Measurements from ENCODE around the gene CACNA2D1.

The CACNA2D1 gene

DNA sequence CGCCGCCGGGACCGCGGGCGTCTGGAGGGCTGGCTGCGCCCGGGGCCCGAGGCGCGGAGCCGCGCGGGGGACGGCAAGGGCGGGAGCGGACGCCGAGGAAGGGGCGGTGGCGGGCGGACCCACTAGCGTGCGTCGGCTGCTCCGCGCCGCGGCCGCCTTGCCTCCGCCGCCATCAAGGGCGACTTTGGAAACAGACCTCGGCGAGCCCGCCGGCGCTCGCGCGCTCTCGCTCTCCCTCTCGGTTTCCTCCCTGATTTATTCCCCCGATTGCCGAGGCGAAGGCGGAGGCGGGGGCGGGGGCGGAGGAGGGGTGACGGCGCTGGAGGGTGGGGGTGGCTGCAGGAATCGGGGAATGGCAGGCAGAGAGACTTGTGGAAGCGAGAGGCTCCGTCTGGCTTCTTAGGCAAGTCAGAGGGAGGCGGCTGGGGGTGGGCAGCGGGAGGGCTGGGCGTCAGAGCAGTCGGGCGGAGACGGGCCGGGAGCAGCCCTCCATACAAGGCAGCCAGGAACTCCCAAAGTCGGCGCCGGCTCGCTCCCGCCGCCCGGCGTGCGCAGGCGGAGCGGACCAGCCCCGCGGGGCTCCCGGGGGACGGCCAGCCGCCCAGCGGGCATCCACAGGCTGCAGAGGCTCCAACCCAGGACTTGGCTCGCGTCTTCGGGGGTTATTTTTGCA is at the start of gene CACNA2D1:
CACNA2D1 (minus strand) TSS at position 231 of the 673 bp plus-strand sequence.
- DNase-seq = peak; percentile 20

DNA sequence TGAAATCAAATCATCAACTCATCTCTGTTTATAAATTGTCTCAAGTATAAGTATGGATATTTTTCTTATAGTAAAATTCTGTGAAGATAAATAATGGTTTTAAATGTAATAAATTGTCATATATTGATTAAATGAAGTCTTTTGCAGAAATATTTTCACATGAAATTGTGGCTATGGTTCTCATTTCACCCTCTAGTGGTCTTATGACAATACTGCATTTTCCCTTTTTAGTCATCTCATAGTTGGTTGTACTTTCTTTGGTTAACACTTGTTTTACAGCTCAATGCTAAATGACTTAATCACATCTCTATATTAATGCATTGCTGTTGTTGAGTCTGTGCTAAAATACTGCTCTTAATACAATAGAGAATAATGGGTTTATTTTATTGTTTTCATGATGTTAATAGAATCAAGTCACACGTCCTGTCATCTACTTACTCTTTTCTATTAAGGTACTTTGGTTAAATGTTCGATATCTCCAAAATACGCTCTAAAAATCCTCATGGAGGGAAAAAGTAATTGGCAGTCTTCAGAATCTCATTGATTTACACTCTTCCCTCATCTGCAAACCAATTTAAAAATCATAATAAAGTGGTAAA is 38.0 kb upstream of the CACNA2D1 start:
- DNase-seq = no peak

DNA sequence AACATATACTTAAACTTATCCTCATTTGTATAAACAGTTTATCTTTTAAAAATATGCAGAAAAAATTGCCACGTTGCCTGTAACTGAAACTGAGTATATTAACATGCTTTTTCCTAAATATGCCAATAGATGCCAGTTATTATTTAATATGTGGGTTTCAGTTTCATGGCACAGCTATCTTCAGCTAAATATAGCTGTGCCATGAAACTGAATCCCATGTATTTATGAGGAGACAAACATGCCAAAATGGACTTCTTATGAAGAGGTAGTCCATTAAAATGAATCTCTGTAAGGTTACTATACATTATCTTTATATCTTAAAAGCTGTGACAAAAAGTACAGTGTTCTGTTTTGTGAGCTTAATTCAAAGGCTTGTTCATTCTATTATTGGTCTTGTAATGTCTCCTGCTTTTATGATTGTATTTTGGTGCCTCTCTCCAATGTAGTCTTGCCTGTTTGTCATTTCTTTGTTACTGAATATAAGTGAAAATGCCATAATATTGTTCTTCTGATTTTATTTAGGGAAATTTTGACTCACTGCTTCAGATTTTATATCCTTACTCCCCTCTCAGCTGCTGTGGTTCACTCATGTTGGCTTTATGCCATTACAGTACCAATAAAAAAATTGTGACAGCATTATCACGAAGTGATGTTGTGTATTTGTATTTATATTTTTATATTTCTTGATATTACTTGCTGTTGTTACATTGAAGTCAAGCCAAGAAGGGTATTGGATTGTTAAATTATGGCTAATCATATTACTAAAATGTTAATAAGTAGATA is 34.3 kb upstream of the CACNA2D1 start:
- no peak for DNase-seq

DNA sequence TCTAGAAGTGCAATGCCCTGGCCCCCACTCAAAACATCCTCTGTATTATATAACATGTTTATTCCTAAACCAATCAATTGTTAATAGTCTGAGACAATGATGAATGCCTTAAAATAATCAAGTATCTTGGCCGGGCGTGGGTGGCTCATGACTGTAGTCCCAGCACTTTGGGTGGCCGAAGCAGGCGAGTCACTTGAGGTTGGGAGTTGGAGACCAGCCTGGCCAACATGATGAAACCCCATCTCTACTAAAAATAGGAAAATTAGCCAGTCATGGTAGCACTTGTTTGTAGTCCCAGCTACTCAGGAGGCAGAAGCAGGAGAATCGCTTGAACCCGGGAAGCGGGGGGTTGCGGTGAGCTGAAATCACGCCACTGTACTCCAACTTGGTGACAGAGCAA is 29.4 kb upstream of the CACNA2D1 start:
- no peak for DNase-seq

DNA sequence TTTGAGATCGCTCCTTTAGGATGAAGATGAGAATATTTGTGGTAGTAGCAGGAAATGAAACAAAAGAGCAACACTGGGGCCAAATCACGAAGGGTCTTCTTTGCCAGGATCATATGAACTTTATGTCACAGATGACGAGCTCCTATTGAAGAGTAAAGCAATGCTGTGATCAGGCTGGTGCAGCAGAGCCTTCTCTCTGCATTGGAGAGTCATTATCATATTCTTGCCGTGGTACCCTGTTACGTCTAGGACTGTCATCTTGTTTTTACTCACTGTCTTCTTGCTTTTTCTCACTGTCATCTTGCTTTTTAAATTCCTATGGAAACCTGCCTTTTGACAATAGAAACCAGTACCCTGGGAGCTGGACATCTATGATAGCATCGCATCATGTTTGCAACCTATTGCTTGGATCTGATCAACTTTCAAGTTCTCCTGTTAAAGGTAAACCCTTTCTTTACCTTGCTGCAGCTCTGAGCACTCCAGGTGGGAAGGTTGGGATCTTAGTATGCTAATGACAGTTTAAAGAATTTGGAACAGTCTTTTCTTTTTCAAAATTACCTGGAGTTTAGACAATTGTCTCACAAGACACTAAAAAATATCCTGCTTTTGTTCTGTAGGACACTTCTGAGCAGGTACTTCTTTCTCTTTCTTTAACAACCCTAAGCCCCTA is 27.9 kb upstream of the CACNA2D1 start:
- DNase-seq = no peak

DNA sequence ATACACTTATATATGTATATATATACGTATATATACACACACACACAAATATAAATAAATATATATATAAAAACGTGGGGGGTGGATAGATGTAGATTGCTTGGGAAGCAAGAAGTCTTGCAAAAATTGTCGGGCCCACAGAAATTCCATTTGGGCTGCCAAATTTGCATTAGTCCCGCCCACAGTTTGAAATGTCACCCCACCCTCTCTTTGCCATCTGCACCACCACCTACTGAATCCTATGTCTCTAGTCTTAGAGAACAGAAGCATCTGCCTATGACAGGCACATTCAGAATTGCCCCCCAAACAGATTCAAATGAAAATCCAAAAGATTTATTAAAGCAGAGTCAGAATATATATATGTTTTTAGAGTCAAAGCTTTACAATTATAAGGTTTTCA is 25.6 kb upstream of the CACNA2D1 start:
- no peak for DNase-seq

DNA sequence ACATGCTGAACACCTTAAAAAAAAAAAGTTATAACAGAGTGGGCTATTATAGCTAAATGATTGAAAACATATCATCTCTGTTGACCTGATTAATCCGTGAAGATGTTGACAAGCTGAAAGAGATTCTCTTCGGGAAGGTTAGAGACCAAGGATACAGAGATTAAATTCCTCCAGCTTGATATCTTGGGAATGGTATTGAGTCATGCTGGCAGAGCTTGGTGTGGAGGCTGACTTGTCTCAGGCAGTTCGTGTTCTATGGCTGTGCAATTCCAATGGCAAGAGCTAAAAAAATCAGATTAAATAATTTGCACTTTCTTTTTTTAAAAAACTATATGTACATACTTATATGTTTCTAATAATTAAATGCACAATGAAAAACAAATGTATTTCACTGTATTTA is 24.9 kb upstream of the CACNA2D1 start:
- DNase-seq = no peak

DNA sequence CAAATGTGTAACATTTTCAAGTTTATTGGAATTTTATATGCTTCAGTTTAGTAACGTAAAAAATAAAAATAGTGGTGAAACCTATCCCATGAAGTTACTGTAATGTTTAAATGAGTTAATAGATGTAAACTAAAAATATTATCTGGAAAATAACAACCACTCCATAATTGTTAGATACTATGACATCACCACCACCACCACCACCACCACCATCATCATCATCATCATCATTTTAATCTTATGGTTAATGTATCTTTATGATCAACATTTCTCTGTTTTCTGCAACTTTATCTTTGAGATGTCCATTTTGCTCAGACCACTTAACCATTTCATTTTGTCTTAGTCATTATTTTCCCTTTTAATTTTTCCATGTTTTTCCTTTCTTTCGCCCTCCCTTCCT is 23.4 kb upstream of the CACNA2D1 start:
- no peak for DNase-seq

DNA sequence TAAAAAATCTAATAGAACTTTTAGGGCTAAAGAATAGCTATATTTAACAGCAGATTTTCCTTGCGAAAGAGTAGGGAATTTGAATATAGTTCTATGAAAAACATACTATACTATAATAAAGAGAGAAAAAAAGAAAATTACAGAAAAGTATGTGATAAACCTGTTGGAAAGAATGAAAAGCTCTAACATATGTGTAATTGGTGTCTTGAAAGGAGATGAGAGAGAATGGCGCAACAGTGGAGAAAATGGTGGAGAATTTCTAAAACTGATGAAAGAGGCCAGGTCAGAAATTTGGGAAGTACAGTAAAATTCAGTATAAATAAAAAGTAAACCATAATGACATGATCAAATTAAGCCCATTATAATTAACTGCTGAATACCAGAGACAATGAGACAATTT is 20.8 kb upstream of the CACNA2D1 start:
- no peak for DNase-seq

DNA sequence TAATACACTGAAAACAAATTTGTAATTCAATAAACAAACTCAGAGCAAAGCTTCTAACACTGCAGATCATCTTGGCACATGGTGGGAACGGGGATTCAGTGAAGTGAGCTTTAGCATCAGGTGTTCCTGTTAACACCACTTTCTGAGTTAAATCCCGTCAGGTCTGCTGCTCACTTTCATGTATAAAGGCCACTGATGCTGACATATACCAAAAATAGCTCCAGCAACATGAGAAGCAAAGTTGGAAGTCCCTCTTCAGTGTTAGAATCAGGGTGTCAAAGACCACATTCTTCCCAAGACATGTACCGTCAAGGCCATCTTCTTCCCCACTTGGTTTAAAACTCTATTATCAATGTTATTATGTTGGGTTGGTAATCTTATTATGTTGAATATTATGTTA is 11.7 kb upstream of the CACNA2D1 start:
- DNase-seq = no peak

DNA sequence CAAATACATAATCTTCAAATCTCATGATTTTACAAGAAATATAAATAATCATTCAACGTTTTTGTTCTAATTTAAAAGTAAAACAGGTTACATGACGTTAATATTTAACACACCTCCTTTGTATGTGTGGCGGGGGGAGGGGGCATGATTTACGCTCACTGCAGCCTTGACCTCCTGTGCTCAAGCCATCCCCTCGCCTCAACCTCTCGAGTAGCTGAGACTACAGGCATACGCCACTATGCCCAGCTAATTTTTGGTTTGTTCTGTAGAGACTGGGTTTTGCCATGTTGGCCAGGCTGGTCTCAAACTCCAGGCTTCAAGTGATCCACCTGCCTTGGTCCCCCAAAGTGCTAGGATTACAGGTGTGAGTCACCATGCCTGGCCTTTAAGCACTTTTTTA is 7.2 kb upstream of the CACNA2D1 start:
- no peak for DNase-seq

DNA sequence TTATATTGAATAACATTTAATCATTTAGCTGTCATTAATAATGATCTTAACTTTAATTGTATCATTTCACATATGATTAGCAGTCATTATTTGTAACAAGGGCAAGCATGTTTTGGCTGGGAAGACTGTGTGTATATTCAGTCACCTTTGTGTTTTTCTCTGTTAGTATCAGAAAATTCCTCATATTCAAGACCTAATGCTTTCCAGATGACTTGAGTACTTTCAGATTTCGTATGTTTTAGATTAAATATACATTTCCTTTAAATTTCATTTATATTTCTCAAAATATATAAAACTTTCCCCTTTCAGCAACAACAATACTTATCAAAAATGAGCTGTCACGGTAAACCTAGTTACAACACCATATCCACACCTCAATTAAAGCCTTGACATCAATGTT is 6.3 kb upstream of the CACNA2D1 start:
- no peak for DNase-seq

DNA sequence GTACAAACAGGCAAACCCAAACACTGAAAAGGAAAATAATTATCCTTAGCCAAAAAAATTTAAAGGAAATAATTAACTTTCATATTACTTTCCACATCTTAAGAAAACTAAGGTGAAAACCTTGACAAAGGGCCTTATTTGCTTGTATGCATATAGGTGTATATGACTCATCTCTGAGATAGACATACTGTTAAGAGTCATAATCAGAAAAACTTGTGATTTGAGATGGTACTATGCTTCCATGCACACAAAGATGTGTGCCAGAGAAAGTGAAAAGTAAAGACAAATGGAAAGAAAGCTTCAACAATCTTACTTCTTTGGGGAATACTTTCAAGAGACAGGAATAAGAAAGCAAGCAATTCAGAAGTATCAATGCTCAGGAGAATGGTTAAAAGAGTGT is 3.3 kb upstream of the CACNA2D1 start:
- DNase-seq = no peak

DNA sequence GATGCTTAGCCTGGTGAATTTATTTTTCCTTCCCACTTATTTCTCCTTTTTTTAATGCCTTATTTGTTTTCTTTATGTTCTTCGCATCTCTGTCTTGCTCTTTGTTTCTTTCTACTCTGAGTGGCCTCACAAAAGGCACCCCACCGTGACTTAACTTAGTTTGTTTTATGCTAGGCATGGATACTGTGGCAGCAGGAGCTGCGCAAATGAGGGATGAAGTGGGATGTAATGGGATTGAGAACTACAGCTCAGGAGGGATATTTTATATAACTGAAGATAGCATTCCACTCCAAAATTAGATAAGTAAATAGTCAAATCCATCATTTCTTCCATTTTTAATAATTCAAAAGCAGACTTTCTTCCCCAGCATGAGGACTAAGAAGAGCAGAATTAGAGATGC is 1.7 kb upstream of the CACNA2D1 start:
- no peak for DNase-seq

DNA sequence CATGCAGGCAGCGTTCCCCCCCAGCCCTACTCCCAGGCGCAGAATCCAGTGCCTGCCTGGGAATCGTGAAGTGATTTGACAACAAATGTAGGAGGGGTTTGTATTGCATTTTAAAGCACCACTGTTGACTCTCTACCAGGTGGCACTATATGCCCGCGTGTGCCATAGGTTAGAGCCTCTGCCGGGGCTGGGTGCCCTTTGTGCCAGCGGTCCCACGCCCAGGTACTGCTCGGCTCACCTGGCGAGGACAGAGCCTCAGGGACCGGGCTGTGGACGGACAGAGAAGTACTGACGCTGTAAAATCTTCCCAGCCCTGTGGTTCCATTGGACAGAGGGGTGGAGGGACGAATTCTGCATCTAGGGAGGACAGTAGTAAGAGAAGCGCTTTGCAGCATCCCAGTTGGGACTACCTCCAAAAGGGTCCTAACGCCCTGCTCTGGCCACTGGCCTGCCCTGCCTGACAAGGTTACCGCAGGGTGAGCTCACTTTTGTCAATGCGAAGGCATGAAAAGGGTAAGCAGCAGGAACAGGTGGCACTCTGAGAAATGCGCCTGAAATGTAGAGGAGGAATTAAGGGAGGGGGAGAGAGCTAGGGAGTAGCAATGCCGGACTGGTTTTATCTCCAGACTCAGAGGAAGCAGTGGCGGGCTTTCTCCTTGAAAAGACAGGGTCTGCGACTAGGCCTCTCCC is 788 bp upstream of the CACNA2D1 start:
- DNase-seq = no peak

DNA sequence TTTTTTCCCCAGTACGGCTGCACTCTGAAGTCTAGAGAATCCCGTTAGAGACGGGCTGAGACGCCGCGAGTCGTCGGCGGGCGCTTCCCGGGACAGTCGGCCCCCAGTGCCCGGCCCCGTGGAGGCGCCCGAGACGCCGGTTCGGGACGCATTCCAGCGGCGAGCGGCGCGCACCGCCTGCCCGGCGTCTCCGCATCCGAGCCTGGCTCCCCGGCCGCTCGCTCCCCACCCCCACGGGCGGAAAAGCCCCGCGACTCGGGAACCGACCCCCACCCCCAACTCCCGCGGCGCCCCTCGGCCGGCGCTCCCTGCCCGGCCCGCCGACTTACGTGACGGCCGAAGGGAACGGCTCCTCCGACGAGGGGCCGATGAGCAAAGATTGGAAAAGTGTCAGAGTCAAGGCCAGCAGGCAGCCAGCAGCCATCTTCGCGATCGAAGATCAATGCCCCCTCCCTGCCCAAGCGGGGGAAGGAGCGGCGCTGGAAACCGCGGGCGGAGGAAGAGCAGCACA is 486 bp downstream of the CACNA2D1 start:
- DNase-seq = no peak

DNA sequence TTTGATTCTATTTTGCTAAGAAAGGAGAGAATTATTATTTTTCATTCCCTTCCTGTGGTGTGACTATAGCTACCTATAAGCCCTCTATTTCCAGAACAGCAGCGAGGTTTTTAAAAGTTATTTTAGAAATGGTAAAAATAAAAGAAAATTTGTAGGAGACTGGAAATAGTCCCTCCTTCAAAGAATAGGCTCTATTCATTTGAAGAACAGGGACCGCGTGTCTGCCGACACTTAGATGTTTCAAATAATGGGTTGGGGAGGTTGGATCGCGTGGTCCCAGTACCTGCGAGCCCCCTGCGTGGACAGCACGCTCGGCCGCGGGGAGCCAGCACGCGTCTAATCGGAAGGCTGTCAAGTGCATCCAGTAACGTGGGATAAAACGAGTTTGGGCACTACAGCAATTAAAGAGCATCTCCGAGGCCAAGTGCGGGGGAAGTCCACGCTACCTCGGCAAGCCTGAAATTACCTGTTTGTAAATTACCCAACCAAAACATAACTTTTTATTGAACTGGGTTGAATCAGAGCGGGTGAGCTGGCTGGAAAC is 1.0 kb downstream of the CACNA2D1 start:
- no peak for DNase-seq

DNA sequence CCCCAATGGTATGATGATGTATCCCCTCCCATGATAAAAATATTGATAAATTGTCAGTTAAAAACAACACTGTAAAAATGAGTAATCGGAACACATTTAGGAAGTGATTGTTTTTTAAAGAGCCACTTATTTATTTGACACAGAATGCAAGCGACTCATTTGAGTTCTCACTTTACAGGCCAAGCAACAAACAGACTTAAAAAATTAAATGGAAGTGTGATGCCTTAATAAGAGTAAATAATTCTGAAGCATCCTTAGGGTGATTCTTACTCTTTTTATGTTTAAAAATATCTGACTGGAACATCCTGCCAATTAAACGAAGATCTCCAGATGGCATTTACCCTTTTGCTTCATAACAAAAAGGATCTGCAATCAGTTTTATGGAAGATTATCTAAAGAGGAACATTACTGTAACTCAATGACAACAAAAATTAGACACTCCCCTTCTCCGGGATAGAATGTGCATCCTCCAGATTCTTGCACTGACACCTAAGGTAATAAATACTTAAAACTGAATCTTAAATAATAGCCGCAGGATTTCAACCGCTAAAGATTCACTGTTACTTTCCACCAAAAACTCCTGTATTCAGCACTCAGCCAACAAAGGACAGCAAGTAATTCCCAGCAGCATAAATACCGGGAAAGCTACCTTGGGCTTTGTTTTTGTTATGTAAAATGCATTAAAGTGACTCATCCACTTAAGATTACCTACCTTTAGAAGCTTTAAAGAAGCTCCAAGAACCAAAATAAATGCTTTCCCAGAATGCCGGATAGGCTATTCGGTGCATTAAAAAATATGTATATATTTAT is 1.7 kb downstream of the CACNA2D1 start:
- DNase-seq = no peak

DNA sequence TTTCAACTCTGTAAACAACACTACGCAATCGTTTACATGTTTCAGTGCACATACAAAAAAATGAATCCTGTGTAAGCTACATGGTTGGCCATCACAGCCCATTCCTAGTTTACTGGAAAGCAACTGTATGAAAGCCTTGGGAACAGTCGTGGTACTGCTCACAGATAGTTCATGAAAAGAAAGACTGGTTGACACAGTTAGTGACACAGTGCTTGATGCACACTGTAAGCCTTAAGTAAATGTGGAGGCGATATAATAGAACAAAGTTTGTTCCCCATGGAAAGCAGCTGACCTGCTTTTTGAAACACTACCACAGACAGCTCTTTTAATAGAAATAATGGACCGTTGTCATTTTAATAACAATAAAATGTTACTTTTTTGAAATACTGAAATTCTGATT is 5.1 kb downstream of the CACNA2D1 start:
- no peak for DNase-seq

DNA sequence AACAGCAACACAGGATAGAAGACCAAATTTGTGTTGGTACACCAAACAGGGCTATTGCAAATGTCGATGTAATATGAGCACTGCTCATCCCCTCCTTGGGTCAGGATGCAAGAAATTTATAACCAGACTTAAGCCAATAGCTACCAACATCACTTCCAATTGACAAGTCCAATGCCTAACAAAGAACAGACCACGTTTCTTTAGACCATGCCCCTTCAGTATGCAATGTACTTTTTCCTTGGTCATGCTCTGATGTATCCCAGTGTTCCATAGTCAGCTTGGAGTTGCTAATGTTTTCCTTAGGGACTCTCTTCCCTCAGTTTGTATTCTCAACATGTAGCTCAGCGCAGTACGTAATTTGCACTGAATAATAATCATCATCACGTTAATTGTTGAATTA is 7.8 kb downstream of the CACNA2D1 start:
- no peak for DNase-seq

DNA sequence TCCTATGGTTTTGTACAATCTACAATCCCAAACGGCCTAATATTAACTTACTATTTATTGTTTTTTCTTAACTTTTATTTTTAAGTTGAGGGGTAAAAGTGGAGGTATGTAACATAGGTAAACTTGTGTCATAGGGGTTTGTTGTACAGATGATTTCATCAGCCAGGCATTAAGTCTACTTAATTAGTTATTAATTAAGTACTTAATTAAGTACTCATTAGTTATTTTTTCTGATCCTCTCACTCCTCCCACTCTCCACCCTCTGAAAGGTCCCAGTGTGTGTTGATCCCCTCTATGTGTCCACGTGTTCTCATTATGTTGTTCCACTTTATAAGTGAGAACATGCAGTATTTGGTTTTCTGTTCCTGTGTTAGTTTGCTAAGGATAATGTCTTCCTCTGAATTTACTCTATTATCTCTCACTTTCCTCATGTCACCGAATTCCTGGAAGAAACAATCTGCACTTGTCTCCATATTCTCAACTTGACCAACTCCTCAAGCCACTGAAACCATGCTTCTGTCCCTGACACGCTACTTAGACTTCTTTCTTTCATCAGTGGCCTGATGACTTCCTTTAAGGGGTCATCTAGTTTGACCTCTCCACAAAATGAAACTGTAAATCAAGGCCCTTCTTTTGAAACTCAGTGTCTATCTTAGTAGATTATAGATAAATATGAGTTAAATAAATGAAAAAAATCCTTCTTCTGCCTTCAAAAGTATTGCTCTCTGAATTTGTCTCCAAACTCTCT is 9.1 kb downstream of the CACNA2D1 start:
- DNase-seq = no peak

Data from GOT3 (cell line).